ENCODE measurements around the gene DCX.

Gene DCX

GRCh38 chrX:111318901-111319300 lies 93.1 kb downstream of the DCX start:
- no peak for DNase-seq
- TF ChIP-seq POLR2A (IDR thresholded peaks at IDR 0.05; ENCODE audit: low read length), result no peak
- TF ChIP-seq GATA1 (IDR thresholded peaks at IDR 0.05; ENCODE audit: low read depth, low read length), result no peak

GRCh38 chrX:111309083-111309482 lies 102.9 kb downstream of the DCX start:
- DNase-seq, result no peak
- TF ChIP-seq POLR2A (IDR thresholded peaks at IDR 0.05; ENCODE audit: low read length) (no peak), GATA1 (IDR thresholded peaks at IDR 0.05; ENCODE audit: low read depth, low read length) (no peak)

GRCh38 chrX:111308039-111308438 lies 104.0 kb downstream of the DCX start:
- TF ChIP-seq GATA1 (IDR thresholded peaks at IDR 0.05; ENCODE audit: low read depth, low read length), result no peak
- no peak for TF ChIP-seq POLR2A (IDR thresholded peaks at IDR 0.05; ENCODE audit: low read length)
- no peak for DNase-seq

GRCh38 chrX:111302284-111302683 lies 109.7 kb downstream of the DCX start:
- DNase-seq, result no peak
- TF ChIP-seq POLR2A (IDR thresholded peaks at IDR 0.05; ENCODE audit: low read length), result no peak
- TF ChIP-seq GATA1 (IDR thresholded peaks at IDR 0.05; ENCODE audit: low read depth, low read length), result no peak

- TF ChIP-seq POLR2A (IDR thresholded peaks at IDR 0.05; ENCODE audit: low read length), result no peak
- no peak for TF ChIP-seq GATA1 (IDR thresholded peaks at IDR 0.05; ENCODE audit: low read depth, low read length)
Observed at GRCh38 chrX:111288841-111289240, 123.2 kb downstream of the DCX start.

GRCh38 chrX:111284631-111285293 lies 127.2 kb downstream of the DCX start:
- no peak for DNase-seq
- no peak for TF ChIP-seq GATA1 (IDR thresholded peaks at IDR 0.05; ENCODE audit: low read depth, low read length)
- no peak for TF ChIP-seq POLR2A (IDR thresholded peaks at IDR 0.05; ENCODE audit: low read length)

More at GRCh38 chrX:111288841-111289240, 123.2 kb downstream of the DCX start:
- no peak for DNase-seq

- no peak for TF ChIP-seq POLR2A (IDR thresholded peaks at IDR 0.05; ENCODE audit: low read length)
- no peak for TF ChIP-seq GATA1 (IDR thresholded peaks at IDR 0.05; ENCODE audit: low read depth, low read length)
Observed at GRCh38 chrX:111283446-111283845, 128.5 kb downstream of the DCX start.

GRCh38 chrX:111282991-111283390 lies 129.0 kb downstream of the DCX start:
- TF ChIP-seq GATA1 (IDR thresholded peaks at IDR 0.05; ENCODE audit: low read depth, low read length) (no peak), POLR2A (IDR thresholded peaks at IDR 0.05; ENCODE audit: low read length) (no peak)
- no peak for DNase-seq

More at GRCh38 chrX:111283446-111283845, 128.5 kb downstream of the DCX start:
- no peak for DNase-seq

- no peak for DNase-seq
- no peak for TF ChIP-seq GATA1 (IDR thresholded peaks at IDR 0.05; ENCODE audit: low read depth, low read length)
Observed at GRCh38 chrX:111282139-111282538, 129.9 kb downstream of the DCX start.

GRCh38 chrX:111270339-111270738 lies 141.7 kb downstream of the DCX start, which contains the start of gene CAPN6:
Gene CAPN6 (minus strand): TSS chrX:111270483. CDS start chrX:111263936, 6,547 bp downstream.
- DNase-seq, result no peak
- no peak for TF ChIP-seq GATA1 (IDR thresholded peaks at IDR 0.05; ENCODE audit: low read depth, low read length)
- no peak for TF ChIP-seq POLR2A (IDR thresholded peaks at IDR 0.05; ENCODE audit: low read length)

GRCh38 chrX:111268506-111268905 lies 143.5 kb downstream of the DCX start:
- no peak for TF ChIP-seq GATA1 (IDR thresholded peaks at IDR 0.05; ENCODE audit: low read depth, low read length)
- no peak for TF ChIP-seq POLR2A (IDR thresholded peaks at IDR 0.05; ENCODE audit: low read length)
- no peak for DNase-seq

- no peak for TF ChIP-seq GATA1 (IDR thresholded peaks at IDR 0.05; ENCODE audit: low read depth, low read length)
- no peak for TF ChIP-seq POLR2A (IDR thresholded peaks at IDR 0.05; ENCODE audit: low read length)
- DNase-seq, result no peak
Observed at GRCh38 chrX:111265486-111265885, 146.5 kb downstream of the DCX start.

- no peak for DNase-seq
- TF ChIP-seq GATA1 (IDR thresholded peaks at IDR 0.05; ENCODE audit: low read depth, low read length), result no peak
- no peak for TF ChIP-seq POLR2A (IDR thresholded peaks at IDR 0.05; ENCODE audit: low read length)
Observed at GRCh38 chrX:111264385-111264784, 147.6 kb downstream of the DCX start.

GRCh38 chrX:111262086-111262485 lies 149.9 kb downstream of the DCX start:
- no peak for TF ChIP-seq POLR2A (IDR thresholded peaks at IDR 0.05; ENCODE audit: low read length)
- TF ChIP-seq GATA1 (IDR thresholded peaks at IDR 0.05; ENCODE audit: low read depth, low read length), result no peak
- no peak for DNase-seq

GRCh38 chrX:111260451-111260850 lies 151.5 kb downstream of the DCX start:
- DNase-seq, result no peak
- TF ChIP-seq GATA1 (IDR thresholded peaks at IDR 0.05; ENCODE audit: low read depth, low read length) (no peak), POLR2A (IDR thresholded peaks at IDR 0.05; ENCODE audit: low read length) (no peak)
